Adrenal gland (tissue), 5 donors: ENCODE data around the gene FZD7.

ENCODE experiments used
- CTCF ChIP-seq, 6 experiments: fragments of 450-650 bp in 4 of 6; fragments of 200-600 bp in 2 of 6; sonication (generic) in 1 of 6; IDR thresholded peaks; 1 replicate in 5 of 6; 2 replicates in 1 of 6; pipeline versions ENCODE4 v1.5.1 to v1.8.0; 2016 to 2021; ENCODE audit warnings: antibody characterized with exemption in 6 of 6, mild to moderate bottlenecking in 2 of 6, moderate library complexity in 1 of 6
- POLR2A ChIP-seq, 2 donors: fragments of 450-650 bp; IDR thresholded peaks; one replicate each; pipeline ENCODE4 v1.6.1; 2017; ENCODE audit warnings: antibody characterized with exemption in 2 of 2, mild to moderate bottlenecking in 2 of 2, moderate library complexity in 1 of 2
- donor health status: DM: no; HTN: no; CAD: no.

DNA sequence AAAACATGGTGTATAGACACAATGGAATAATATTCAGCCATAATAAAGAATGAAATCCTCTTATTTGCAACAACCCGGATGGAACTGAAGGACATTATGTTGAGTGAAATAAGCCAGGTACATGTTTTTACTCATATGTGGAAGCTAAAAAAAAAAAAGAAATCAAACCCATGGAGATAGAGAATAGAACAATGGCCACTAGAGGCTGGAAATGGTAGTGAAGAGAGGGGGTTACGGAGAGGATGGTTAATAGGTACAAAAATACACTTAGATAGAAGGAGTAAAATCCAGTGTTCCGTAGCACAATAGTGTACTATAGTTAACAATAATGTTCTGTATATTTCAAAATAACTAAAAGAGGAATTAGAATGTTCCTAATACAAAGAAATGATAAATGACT, 26.6 kb downstream of the FZD7 start:
- TF ChIP-seq CTCF (IDR thresholded peaks at IDR 0.05) (peak in 2 of 6 experiments; percentile 10 to 24), POLR2A (IDR thresholded peaks at IDR 0.05) (no peak)
